Chondrocyte (in vitro differentiated cells): Measurements from ENCODE around the gene ADCY10. TPM values are rescaled to one million over a fixed set of nuclear protein-coding genes. Genes with fewer than 3 reads are reported as not detected.

Source experiments
- DNase-seq: peaks from one replicate; pipeline ENCODE4 v3.0.0; 2021; ENCODE audit warnings: mixed read lengths, low spot score
- H3K27ac Mint-ChIP-seq: one replicate; pipeline ENCODE4 v1.8.0; 2021; ENCODE audit warnings: mild to moderate bottlenecking, moderate library complexity, mixed read lengths; ENCODE audit not compliant: unreplicated experiment
- H3K27me3 Mint-ChIP-seq: 2 replicates; pipeline ENCODE4 v1.8.0; 2021; ENCODE audit warnings: low read depth, mixed read lengths
- H3K36me3 Mint-ChIP-seq: 2 replicates; pipeline ENCODE4 v1.8.0; 2021; ENCODE audit warnings: low read depth, mixed read lengths
- H3K4me1 Mint-ChIP-seq: 2 replicates; pipeline ENCODE4 v1.8.0; 2021; ENCODE audit warnings: low read depth, mild to moderate bottlenecking, mixed read lengths
- H3K4me3 Mint-ChIP-seq: one replicate; pipeline ENCODE4 v1.8.0; 2021; ENCODE audit warnings: mild to moderate bottlenecking, moderate library complexity, mixed read lengths; ENCODE audit not compliant: unreplicated experiment
- H3K9me3 Mint-ChIP-seq: 2 replicates; pipeline ENCODE4 v1.8.0; 2021; ENCODE audit warnings: low read depth, mixed read lengths
- total RNA-seq: library from RNA; stranded (reverse); gene quantifications from 3 replicates; pipeline ENCODE4 v1.2.1, GENCODE V29; 2021
- TF ChIP-seq, protein P1 (sequence below): fragments of 200-600 bp; sonication (generic); IDR thresholded peaks from 2 replicates; pipeline ENCODE4 v1.5.0; 2021; ENCODE audit warnings: antibody characterized with exemption, mild to moderate bottlenecking, moderate library complexity

Gene ADCY10
- total RNA-seq, 1 donor from 2014 or later, result 0.07 TPM

DNA sequence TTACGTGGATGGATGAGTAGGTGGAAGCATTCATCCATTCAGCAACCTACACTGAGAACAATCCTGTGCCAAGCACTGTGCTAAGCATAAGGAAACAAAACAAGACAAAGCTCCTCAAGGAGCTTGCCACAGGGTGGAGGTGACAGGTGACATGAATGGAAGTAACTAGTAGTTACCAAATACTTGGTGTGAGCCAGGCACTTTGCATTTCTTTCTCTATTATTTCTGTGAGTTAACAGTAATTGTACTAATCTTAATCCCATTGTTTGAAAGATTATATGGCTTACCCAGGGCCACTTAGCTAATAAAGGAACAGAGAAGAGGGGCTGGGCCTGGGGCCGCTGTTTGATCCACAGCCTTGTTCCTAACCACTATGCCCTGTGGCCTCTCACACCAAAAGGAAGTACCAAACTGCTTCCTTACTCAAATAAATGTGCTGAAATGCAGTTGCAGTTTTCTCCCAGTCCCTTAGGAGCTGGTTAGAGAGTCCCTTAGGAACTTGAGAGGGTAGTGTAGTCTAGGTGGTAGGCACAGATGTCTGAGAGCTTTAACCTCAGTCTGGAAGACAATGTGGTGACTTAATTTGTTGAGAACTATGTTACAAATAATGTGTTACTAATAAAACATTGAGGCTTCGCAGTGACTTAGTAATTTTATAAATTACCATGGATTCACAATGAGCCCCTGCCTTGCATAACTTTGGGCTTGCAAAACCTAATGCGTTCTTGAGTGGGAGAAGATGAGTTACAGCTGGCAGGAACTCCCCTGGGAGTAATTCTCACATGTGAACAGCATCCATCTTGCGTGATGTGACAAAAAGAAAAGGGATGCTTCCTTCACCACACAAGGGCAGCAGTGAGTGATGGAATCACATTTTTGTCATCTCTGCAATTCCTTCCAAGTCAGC, 122.4 kb downstream of the ADCY10 start:
- Mint-ChIP-seq H3K4me1 (peaks cover 54% of the 10 kb centered on the region), H3K4me3 (no peak overlapping the region), H3K9me3 (no peaks in the 10 kb centered on the region), H3K36me3 (peaks cover 29% of the 10 kb centered on the region), H3K27me3 (no peaks in the 10 kb centered on the region), H3K27ac (peak overlapping the region; percentile 86)
- TF ChIP-seq, protein P1, sequence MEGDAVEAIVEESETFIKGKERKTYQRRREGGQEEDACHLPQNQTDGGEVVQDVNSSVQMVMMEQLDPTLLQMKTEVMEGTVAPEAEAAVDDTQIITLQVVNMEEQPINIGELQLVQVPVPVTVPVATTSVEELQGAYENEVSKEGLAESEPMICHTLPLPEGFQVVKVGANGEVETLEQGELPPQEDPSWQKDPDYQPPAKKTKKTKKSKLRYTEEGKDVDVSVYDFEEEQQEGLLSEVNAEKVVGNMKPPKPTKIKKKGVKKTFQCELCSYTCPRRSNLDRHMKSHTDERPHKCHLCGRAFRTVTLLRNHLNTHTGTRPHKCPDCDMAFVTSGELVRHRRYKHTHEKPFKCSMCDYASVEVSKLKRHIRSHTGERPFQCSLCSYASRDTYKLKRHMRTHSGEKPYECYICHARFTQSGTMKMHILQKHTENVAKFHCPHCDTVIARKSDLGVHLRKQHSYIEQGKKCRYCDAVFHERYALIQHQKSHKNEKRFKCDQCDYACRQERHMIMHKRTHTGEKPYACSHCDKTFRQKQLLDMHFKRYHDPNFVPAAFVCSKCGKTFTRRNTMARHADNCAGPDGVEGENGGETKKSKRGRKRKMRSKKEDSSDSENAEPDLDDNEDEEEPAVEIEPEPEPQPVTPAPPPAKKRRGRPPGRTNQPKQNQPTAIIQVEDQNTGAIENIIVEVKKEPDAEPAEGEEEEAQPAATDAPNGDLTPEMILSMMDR, result peak; percentile 58
- DNase-seq, result no peak

DNA sequence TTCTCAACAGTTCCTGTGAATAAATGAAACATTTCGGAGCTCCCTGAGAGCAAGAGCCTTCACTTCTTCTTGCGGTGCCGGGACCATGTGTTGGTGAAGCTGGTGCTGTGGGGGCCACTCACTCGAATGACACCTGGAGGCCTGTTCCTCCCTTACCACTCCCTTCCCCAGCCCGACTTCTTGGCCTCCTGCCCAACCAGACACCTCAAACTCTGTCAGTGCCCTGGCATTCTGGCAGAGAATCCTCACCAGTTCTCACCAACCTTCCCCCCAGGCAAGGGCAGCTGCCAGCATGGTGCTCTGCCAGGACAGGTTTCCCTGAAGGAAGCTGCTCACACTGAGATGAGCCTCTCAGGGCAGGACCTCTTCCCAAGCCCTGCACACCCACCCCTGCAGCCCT, 123.8 kb downstream of the ADCY10 start:
- Mint-ChIP-seq H3K9me3 (no peaks in the 10 kb centered on the region), H3K27ac (no peak overlapping the region), H3K36me3 (peaks cover 32% of the 10 kb centered on the region), H3K4me3 (no peak overlapping the region), H3K4me1 (peaks cover 42% of the 10 kb centered on the region), H3K27me3 (no peaks in the 10 kb centered on the region)
- DNase-seq, result no peak
- TF ChIP-seq, protein P1, result no peak

DNA sequence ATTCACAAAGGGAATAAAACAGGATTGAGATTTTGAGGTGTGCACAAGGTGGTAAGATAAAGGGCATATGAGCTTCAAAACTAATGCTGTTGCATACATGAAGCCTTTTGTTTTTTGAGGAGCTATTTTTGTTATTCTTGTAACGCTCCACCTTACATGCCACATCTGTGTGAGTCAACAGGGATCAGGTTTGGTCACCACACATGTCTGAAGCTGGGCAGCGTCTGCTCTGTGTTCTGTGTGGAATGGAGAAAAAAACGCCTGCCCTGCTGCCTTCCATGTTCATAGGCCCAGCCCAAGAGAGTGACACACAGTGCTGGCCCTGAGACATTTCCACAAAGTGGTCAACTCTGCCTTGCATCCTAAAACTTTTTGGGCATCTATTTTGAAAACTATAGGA, 124.4 kb downstream of the ADCY10 start:
- DNase-seq, result no peak
- TF ChIP-seq, protein P1, result no peak
- peaks cover 42% of the 10 kb centered on the region for H3K4me1 Mint-ChIP-seq
- H3K27me3 Mint-ChIP-seq, result no peaks in the 10 kb centered on the region
- no peak overlapping the region for H3K4me3 Mint-ChIP-seq
- H3K9me3 Mint-ChIP-seq, result no peaks in the 10 kb centered on the region
- H3K27ac Mint-ChIP-seq, result peak overlapping the region; percentile 57
- H3K36me3 Mint-ChIP-seq, result peaks cover 34% of the 10 kb centered on the region

- Mint-ChIP-seq H3K4me1 (peaks cover 23% of the 10 kb centered on the region), H3K36me3 (peaks cover 29% of the 10 kb centered on the region), H3K27me3 (no peaks in the 10 kb centered on the region), H3K27ac (no peak overlapping the region), H3K4me3 (no peak overlapping the region), H3K9me3 (no peaks in the 10 kb centered on the region)
- TF ChIP-seq, protein P1, result no peak
- DNase-seq, result no peak
These were observed 127.4 kb downstream of the ADCY10 start for GRCh38 chr1:167786502-167786901.

DNA sequence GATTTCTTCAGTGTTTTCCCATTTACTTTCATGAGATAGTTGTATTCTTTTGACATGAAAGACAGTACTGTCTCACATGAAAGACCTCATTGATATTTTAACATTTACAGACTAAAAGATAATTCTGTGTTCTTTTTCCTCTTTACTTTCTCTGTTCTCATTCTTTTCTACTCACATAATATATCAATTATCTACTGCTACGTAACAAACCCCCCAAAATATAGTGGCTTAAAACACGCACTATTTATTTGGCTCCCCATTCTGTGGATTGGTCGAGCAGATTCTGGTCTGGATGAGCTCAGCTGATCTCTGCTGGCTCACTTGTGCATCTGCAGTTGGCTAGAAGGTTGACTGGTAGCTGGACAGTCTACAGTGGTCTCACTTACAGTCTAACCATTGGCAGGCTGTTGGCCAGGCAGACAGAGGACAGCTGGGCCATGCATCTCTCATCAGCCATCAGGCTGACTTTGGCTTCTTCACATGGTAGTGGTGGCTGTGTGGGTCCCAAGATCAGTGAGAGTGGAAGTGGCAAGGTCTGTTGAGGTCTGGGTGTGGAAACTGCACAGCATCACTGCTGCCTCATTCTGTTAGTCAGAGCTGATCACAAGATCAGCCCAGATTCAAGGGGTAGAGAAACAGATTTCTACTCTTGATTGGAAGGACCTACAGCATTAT, 128.9 kb downstream of the ADCY10 start:
- peaks cover 35% of the 10 kb centered on the region for H3K36me3 Mint-ChIP-seq
- H3K9me3 Mint-ChIP-seq, result peaks cover 8% of the 10 kb centered on the region
- no peak for DNase-seq
- H3K27me3 Mint-ChIP-seq, result no peaks in the 10 kb centered on the region
- TF ChIP-seq, protein P1, result no peak
- no peak overlapping the region for H3K27ac Mint-ChIP-seq
- no peak overlapping the region for H3K4me3 Mint-ChIP-seq
- H3K4me1 Mint-ChIP-seq, result peaks cover 11% of the 10 kb centered on the region
